Measurements from ENCODE around the gene ATP5PO.

The ATP5PO gene

GRCh38 chr21:33937931-33938339 lies 22.3 kb upstream of the ATP5PO start:
- no peak for TF ChIP-seq OSR1 (CRISPR knock-in tag; IDR thresholded peaks at IDR 0.05)
- ATAC-seq = no peak

GRCh38 chr21:33937146-33937545 lies 21.5 kb upstream of the ATP5PO start:
- no peak for ATAC-seq
- no peak for TF ChIP-seq OSR1 (CRISPR knock-in tag; IDR thresholded peaks at IDR 0.05)
- no peak for TF ChIP-seq GLIS3 (CRISPR knock-in tag; IDR thresholded peaks at IDR 0.05)
- TF ChIP-seq TCF4 (CRISPR knock-in tag; IDR thresholded peaks at IDR 0.05; ENCODE audit: borderline replicate concordance) = no peak
- no peak for TF ChIP-seq TOX (CRISPR knock-in tag; IDR thresholded peaks at IDR 0.05; ENCODE audit: borderline replicate concordance)
- no peak for TF ChIP-seq SNAI2 (CRISPR knock-in tag; IDR thresholded peaks at IDR 0.05)
- no peak for TF ChIP-seq BACH2 (CRISPR knock-in tag; IDR thresholded peaks at IDR 0.05; ENCODE audit: borderline replicate concordance)
- no peak for TF ChIP-seq ESRRG (CRISPR knock-in tag; IDR thresholded peaks at IDR 0.05)
- TF ChIP-seq TSHZ2 (CRISPR knock-in tag; IDR thresholded peaks at IDR 0.05) = no peak
- no peak for TF ChIP-seq ZNF565 (CRISPR knock-in tag; conservative IDR thresholded peaks at IDR 0.05; ENCODE audit: low read depth)
- TF ChIP-seq, protein P1, sequence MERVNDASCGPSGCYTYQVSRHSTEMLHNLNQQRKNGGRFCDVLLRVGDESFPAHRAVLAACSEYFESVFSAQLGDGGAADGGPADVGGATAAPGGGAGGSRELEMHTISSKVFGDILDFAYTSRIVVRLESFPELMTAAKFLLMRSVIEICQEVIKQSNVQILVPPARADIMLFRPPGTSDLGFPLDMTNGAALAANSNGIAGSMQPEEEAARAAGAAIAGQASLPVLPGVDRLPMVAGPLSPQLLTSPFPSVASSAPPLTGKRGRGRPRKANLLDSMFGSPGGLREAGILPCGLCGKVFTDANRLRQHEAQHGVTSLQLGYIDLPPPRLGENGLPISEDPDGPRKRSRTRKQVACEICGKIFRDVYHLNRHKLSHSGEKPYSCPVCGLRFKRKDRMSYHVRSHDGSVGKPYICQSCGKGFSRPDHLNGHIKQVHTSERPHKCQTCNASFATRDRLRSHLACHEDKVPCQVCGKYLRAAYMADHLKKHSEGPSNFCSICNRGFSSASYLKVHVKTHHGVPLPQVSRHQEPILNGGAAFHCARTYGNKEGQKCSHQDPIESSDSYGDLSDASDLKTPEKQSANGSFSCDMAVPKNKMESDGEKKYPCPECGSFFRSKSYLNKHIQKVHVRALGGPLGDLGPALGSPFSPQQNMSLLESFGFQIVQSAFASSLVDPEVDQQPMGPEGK (CRISPR knock-in tag; IDR thresholded peaks at IDR 0.05; ENCODE audit: borderline replicate concordance) = no peak
- TF ChIP-seq, protein P2, sequence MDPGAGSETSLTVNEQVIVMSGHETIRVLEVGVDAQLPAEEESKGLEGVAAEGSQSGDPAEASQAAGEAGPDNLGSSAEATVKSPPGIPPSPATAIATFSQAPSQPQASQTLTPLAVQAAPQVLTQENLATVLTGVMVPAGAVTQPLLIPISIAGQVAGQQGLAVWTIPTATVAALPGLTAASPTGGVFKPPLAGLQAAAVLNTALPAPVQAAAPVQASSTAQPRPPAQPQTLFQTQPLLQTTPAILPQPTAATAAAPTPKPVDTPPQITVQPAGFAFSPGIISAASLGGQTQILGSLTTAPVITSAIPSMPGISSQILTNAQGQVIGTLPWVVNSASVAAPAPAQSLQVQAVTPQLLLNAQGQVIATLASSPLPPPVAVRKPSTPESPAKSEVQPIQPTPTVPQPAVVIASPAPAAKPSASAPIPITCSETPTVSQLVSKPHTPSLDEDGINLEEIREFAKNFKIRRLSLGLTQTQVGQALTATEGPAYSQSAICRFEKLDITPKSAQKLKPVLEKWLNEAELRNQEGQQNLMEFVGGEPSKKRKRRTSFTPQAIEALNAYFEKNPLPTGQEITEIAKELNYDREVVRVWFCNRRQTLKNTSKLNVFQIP (CRISPR knock-in tag; IDR thresholded peaks at IDR 0.05; ENCODE audit: borderline replicate concordance, low read depth) = no peak
- TF ChIP-seq ISL1 (CRISPR knock-in tag; IDR thresholded peaks at IDR 0.05) = no peak
- no peak for TF ChIP-seq ZNF70 (CRISPR knock-in tag; IDR thresholded peaks at IDR 0.05)
- TF ChIP-seq ZC3H10 (CRISPR knock-in tag; IDR thresholded peaks at IDR 0.05) = no peak
- TF ChIP-seq, protein P3, sequence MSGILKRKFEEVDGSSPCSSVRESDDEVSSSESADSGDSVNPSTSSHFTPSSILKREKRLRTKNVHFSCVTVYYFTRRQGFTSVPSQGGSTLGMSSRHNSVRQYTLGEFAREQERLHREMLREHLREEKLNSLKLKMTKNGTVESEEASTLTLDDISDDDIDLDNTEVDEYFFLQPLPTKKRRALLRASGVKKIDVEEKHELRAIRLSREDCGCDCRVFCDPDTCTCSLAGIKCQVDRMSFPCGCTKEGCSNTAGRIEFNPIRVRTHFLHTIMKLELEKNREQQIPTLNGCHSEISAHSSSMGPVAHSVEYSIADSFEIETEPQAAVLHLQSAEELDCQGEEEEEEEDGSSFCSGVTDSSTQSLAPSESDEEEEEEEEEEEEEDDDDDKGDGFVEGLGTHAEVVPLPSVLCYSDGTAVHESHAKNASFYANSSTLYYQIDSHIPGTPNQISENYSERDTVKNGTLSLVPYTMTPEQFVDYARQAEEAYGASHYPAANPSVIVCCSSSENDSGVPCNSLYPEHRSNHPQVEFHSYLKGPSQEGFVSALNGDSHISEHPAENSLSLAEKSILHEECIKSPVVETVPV (CRISPR knock-in tag; IDR thresholded peaks at IDR 0.05) = no peak
- no peak for TF ChIP-seq RARB (CRISPR knock-in tag; IDR thresholded peaks at IDR 0.05)
- TF ChIP-seq ZFP30 (CRISPR knock-in tag; IDR thresholded peaks at IDR 0.05) = no peak
- no peak for TF ChIP-seq ARNTL (CRISPR knock-in tag; IDR thresholded peaks at IDR 0.05; ENCODE audit: borderline replicate concordance, low read depth)
- no peak for TF ChIP-seq ZFP3 (CRISPR knock-in tag; IDR thresholded peaks at IDR 0.05)

GRCh38 chr21:33936301-33937038 lies 20.9 kb upstream of the ATP5PO start:
- ATAC-seq = no peak
- TF ChIP-seq OSR1 (CRISPR knock-in tag; IDR thresholded peaks at IDR 0.05) = no peak
- no peak for TF ChIP-seq GLIS3 (CRISPR knock-in tag; IDR thresholded peaks at IDR 0.05)
- no peak for TF ChIP-seq ZFP30 (CRISPR knock-in tag; IDR thresholded peaks at IDR 0.05)
- TF ChIP-seq ARNTL (CRISPR knock-in tag; IDR thresholded peaks at IDR 0.05; ENCODE audit: borderline replicate concordance, low read depth) = no peak
- no peak for TF ChIP-seq TSHZ2 (CRISPR knock-in tag; IDR thresholded peaks at IDR 0.05)
- no peak for TF ChIP-seq BACH2 (CRISPR knock-in tag; IDR thresholded peaks at IDR 0.05; ENCODE audit: borderline replicate concordance)
- TF ChIP-seq ZNF565 (CRISPR knock-in tag; conservative IDR thresholded peaks at IDR 0.05; ENCODE audit: low read depth) = no peak
- TF ChIP-seq, protein P3 (CRISPR knock-in tag; IDR thresholded peaks at IDR 0.05) = no peak
- TF ChIP-seq, protein P1 (CRISPR knock-in tag; IDR thresholded peaks at IDR 0.05; ENCODE audit: borderline replicate concordance) = no peak
- no peak for TF ChIP-seq RARB (CRISPR knock-in tag; IDR thresholded peaks at IDR 0.05)
- TF ChIP-seq TCF4 (CRISPR knock-in tag; IDR thresholded peaks at IDR 0.05; ENCODE audit: borderline replicate concordance) = no peak
- no peak for TF ChIP-seq SNAI2 (CRISPR knock-in tag; IDR thresholded peaks at IDR 0.05)
- TF ChIP-seq ISL1 (CRISPR knock-in tag; IDR thresholded peaks at IDR 0.05) = no peak
- TF ChIP-seq CSDC2 (CRISPR knock-in tag; IDR thresholded peaks at IDR 0.05) = no peak
- TF ChIP-seq ZNF70 (CRISPR knock-in tag; IDR thresholded peaks at IDR 0.05) = no peak
- no peak for TF ChIP-seq PPARA (CRISPR knock-in tag; IDR thresholded peaks at IDR 0.05; ENCODE audit: borderline replicate concordance)

Measured in SK-N-SH treated with all-trans-retinoic acid at 6 μM for 48 hours (cell line).